CD4-positive, alpha-beta memory T cell (primary cell): Measurements from ENCODE around the gene ZMYND11. TPM values are rescaled to one million over a fixed set of nuclear protein-coding genes. Genes with fewer than 3 reads are reported as not detected.

ENCODE experiments used
- CTCF ChIA-PET: fragments of 350-600 bp; sonication (Branson Sonifier 250); formaldehyde crosslinking; loops from one replicate; lab custom pipeline; 2021; ENCODE audit warnings: inconsistent platforms; ENCODE audit not compliant: partially characterized antibody; lab: Charles Lee
- POLR2A ChIA-PET: fragments of 350-600 bp; sonication (Branson Sonifier 250); formaldehyde crosslinking; loops from one replicate; lab custom pipeline; 2021; ENCODE audit not compliant: partially characterized antibody; lab: Charles Lee
- DNase-seq, 5 donors: peaks; one replicate each; pipeline versions ENCODE4 v3.0.0 to v3.0.0-alpha.2; 2020 to 2022; ENCODE audit warnings: mixed read lengths in 1 of 5
- H3K27ac ChIP-seq: one replicate; pipeline ENCODE4 v1.7.0; 2013; ENCODE audit warnings: low read depth, low read length
- H3K27me3 ChIP-seq: 2 replicates; pipeline ENCODE4 v1.7.0; 2013; ENCODE audit warnings: mild to moderate bottlenecking, low read length, moderate library complexity; ENCODE audit not compliant: insufficient read depth
- H3K36me3 ChIP-seq: 2 replicates; pipeline ENCODE4 v1.7.0; 2013; ENCODE audit warnings: mild to moderate bottlenecking, low read length, moderate library complexity; ENCODE audit not compliant: insufficient read depth
- H3K4me1 ChIP-seq: 2 replicates; pipeline ENCODE4 v1.7.0; 2013; ENCODE audit warnings: mild to moderate bottlenecking, low read length, moderate library complexity; ENCODE audit not compliant: insufficient read depth
- H3K4me3 ChIP-seq, 2 donors: one replicate each; pipeline ENCODE4 v1.7.0; 2013; ENCODE audit warnings: low read length in 2 of 2, mild to moderate bottlenecking in 1 of 2
- H3K9me3 ChIP-seq, 2 donors: one replicate each; pipeline ENCODE4 v1.7.0; 2013; ENCODE audit warnings: low read length in 2 of 2, control low read depth in 1 of 2; ENCODE audit not compliant: control insufficient read depth in 1 of 2
- H3K27ac Mint-ChIP-seq, 7 donors: one replicate each; pipeline ENCODE4 v1.8.0; 2020 to 2021; ENCODE audit warnings: mixed read lengths in 7 of 7, mild to moderate bottlenecking in 6 of 7, inconsistent platforms in 3 of 7, moderate library complexity in 3 of 7
- H3K27me3 Mint-ChIP-seq, 2 donors: one replicate each; pipeline ENCODE4 v1.8.0; 2020 to 2021; ENCODE audit warnings: mixed read lengths in 2 of 2
- H3K36me3 Mint-ChIP-seq, 2 donors: one replicate each; pipeline ENCODE4 v1.8.0; 2020 to 2021; ENCODE audit warnings: mixed read lengths in 2 of 2, inconsistent platforms in 1 of 2, mild to moderate bottlenecking in 1 of 2
- H3K4me1 Mint-ChIP-seq, 4 donors: one replicate each; pipeline ENCODE4 v1.8.0; 2020 to 2021; ENCODE audit warnings: mixed read lengths in 4 of 4, mild to moderate bottlenecking in 1 of 4
- H3K4me3 Mint-ChIP-seq, 8 donors: one replicate each; pipeline ENCODE4 v1.8.0; 2020 to 2021; ENCODE audit warnings: mixed read lengths in 8 of 8, mild to moderate bottlenecking in 7 of 8, moderate library complexity in 6 of 8, inconsistent platforms in 3 of 8
- H3K9me3 Mint-ChIP-seq, 8 donors: one replicate each; pipeline ENCODE4 v1.8.0; 2020 to 2021; ENCODE audit warnings: mixed read lengths in 8 of 8, mild to moderate bottlenecking in 5 of 8, inconsistent platforms in 3 of 8, moderate library complexity in 1 of 8
- intact Hi-C: fragments of 100-400 bp; cut with micrococcal nuclease; formaldehyde crosslinking; loops from one replicate; pipeline ENCODE4 v1.15.1; 2023
- polyA plus RNA-seq, 2 donors: library from polyadenylated mRNA; unstranded; fragments of 300-500 nt; fragmentation: Illumina TruSeq; gene quantifications; one replicate each; pipeline ENCODE4 v1.2.3, GENCODE V29; 2021
- total RNA-seq, 2 experiments: library from RNA; stranded (reverse); gene quantifications; one replicate each; pipeline ENCODE4 v1.2.3, GENCODE V29; 2021

ZMYND11 gene
- total and polyA plus RNA-seq, 4 experiments from 2014 or later = 26.6 to 63.2 (median 52.1) TPM

- Histone ChIP-seq H3K4me1 (no peaks in the 10 kb centered on the region), H3K4me3 (no peak overlapping the region), H3K9me3 (no peaks in the 10 kb centered on the region), H3K36me3 (no peaks in the 10 kb centered on the region), H3K27me3 (no peaks in the 10 kb centered on the region), H3K27ac (no peak overlapping the region)
- no peak for DNase-seq
- Mint-ChIP-seq H3K36me3 (peaks cover 31 to 43% of the 10 kb centered on the region in 2 donors), H3K4me1 (peaks cover 0 to 21% (median 7%) of the 10 kb centered on the region in 4 donors), H3K27ac (peak overlapping the region in 2 of 7 donors; percentile 2 to 28), H3K4me3 (no peak overlapping the region), H3K9me3 (no peaks in the 10 kb centered on the region), H3K27me3 (no peaks in the 10 kb centered on the region)
- CTCF ChIA-PET = no interaction called here
- intact Hi-C loops = no loop called here
- POLR2A ChIA-PET = no interaction called here
Measured at GRCh38 chr10:190216-190615, 55.0 kb downstream of the ZMYND11 start.

GRCh38 chr10:191703-192518 is 56.7 kb downstream of the ZMYND11 start:
- Histone ChIP-seq H3K4me3 (no peak overlapping the region), H3K36me3 (no peaks in the 10 kb centered on the region), H3K4me1 (no peaks in the 10 kb centered on the region), H3K27ac (no peak overlapping the region), H3K27me3 (no peaks in the 10 kb centered on the region), H3K9me3 (no peaks in the 10 kb centered on the region)
- CTCF ChIA-PET = interaction anchor here (0.6 kb wide), 1 partner anchor 29 kb away, joined by 3 read pairs; no protein-coding TSS in a partner anchor
- Mint-ChIP-seq H3K27me3 (no peaks in the 10 kb centered on the region), H3K4me1 (peaks cover 0 to 20% (median 8%) of the 10 kb centered on the region in 4 donors), H3K27ac (peak overlapping the region in 2 of 7 donors; percentile 14 to 15), H3K36me3 (peaks cover 37 to 42% of the 10 kb centered on the region in 2 donors), H3K4me3 (no peak overlapping the region), H3K9me3 (no peaks in the 10 kb centered on the region)
- intact Hi-C loops = no loop called here
- POLR2A ChIA-PET = no interaction called here
- no peak for DNase-seq

- H3K4me1 Mint-ChIP-seq = peaks cover 0 to 16% (median 6%) of the 10 kb centered on the region in 4 donors
- no peak overlapping the region for H3K27ac ChIP-seq
- H3K27ac Mint-ChIP-seq = no peak overlapping the region
- no peaks in the 10 kb centered on the region for H3K9me3 Mint-ChIP-seq
- H3K36me3 ChIP-seq = no peaks in the 10 kb centered on the region
- DNase-seq = no peak
- peaks cover 32 to 34% of the 10 kb centered on the region in 2 donors for H3K36me3 Mint-ChIP-seq
- ChIA-PET POLR2A (no interaction called here), CTCF (no interaction called here)
- H3K4me3 Mint-ChIP-seq = no peak overlapping the region
- no peaks in the 10 kb centered on the region for H3K27me3 ChIP-seq
- intact Hi-C loops = no loop called here
- no peaks in the 10 kb centered on the region for H3K27me3 Mint-ChIP-seq
- no peaks in the 10 kb centered on the region for H3K4me1 ChIP-seq
- H3K4me3 ChIP-seq = no peak overlapping the region
- H3K9me3 ChIP-seq = no peaks in the 10 kb centered on the region
Measured at GRCh38 chr10:194281-194680, 59.0 kb downstream of the ZMYND11 start.

- ChIA-PET CTCF (no interaction called here), POLR2A (no interaction called here)
- no peak overlapping the region for H3K4me3 Mint-ChIP-seq
Measured at GRCh38 chr10:200405-200804, 65.2 kb downstream of the ZMYND11 start.

GRCh38 chr10:201328-201771 is 66.1 kb downstream of the ZMYND11 start:
- intact Hi-C loops = no loop called here
- no peaks in the 10 kb centered on the region for H3K9me3 ChIP-seq
- no peak for DNase-seq
- no peak overlapping the region for H3K4me3 ChIP-seq
- Mint-ChIP-seq H3K36me3 (peaks cover 7 to 12% of the 10 kb centered on the region in 2 donors), H3K27me3 (no peaks in the 10 kb centered on the region), H3K27ac (peak overlapping the region in 3 of 7 donors; percentile 71 to 84 (median 81)), H3K9me3 (peaks cover 0 to 2% (median 0%) of the 10 kb centered on the region in 8 donors), H3K4me3 (no peak overlapping the region), H3K4me1 (peaks cover 8 to 25% (median 13%) of the 10 kb centered on the region in 4 donors)
- H3K4me1 ChIP-seq = no peaks in the 10 kb centered on the region
- H3K36me3 ChIP-seq = no peaks in the 10 kb centered on the region
- POLR2A ChIA-PET = no interaction called here
- H3K27me3 ChIP-seq = no peaks in the 10 kb centered on the region
- CTCF ChIA-PET = no interaction called here
- H3K27ac ChIP-seq = no peak overlapping the region

More at GRCh38 chr10:200405-200804, 65.2 kb downstream of the ZMYND11 start:
- Mint-ChIP-seq H3K9me3 (peaks cover 0 to 2% (median 0%) of the 10 kb centered on the region in 8 donors), H3K27ac (no peak overlapping the region), H3K4me1 (peaks cover 9 to 25% (median 12%) of the 10 kb centered on the region in 4 donors), H3K27me3 (no peaks in the 10 kb centered on the region), H3K36me3 (peaks cover 5 to 15% of the 10 kb centered on the region in 2 donors)
- Histone ChIP-seq H3K4me3 (no peak overlapping the region), H3K36me3 (no peaks in the 10 kb centered on the region), H3K9me3 (no peaks in the 10 kb centered on the region), H3K27ac (no peak overlapping the region), H3K27me3 (no peaks in the 10 kb centered on the region), H3K4me1 (no peaks in the 10 kb centered on the region)
- intact Hi-C loops = no loop called here
- DNase-seq = no peak

GRCh38 chr10:208616-209015 is 73.4 kb downstream of the ZMYND11 start:
- H3K36me3 Mint-ChIP-seq = peaks cover 24 to 28% of the 10 kb centered on the region in 2 donors
- H3K27ac ChIP-seq = no peak overlapping the region
- H3K9me3 ChIP-seq = no peaks in the 10 kb centered on the region
- no peak overlapping the region for H3K27ac Mint-ChIP-seq
- H3K27me3 Mint-ChIP-seq = no peaks in the 10 kb centered on the region
- intact Hi-C loops = no loop called here
- H3K4me1 ChIP-seq = no peaks in the 10 kb centered on the region
- POLR2A ChIA-PET = no interaction called here
- CTCF ChIA-PET = no interaction called here
- no peak overlapping the region for H3K4me3 Mint-ChIP-seq
- peaks cover 0 to 2% (median 0%) of the 10 kb centered on the region in 8 donors for H3K9me3 Mint-ChIP-seq
- no peaks in the 10 kb centered on the region for H3K27me3 ChIP-seq
- no peaks in the 10 kb centered on the region for H3K36me3 ChIP-seq
- DNase-seq = no peak
- H3K4me3 ChIP-seq = no peak overlapping the region
- peaks cover 3 to 10% (median 4%) of the 10 kb centered on the region in 4 donors for H3K4me1 Mint-ChIP-seq

GRCh38 chr10:209357-209756 is 74.1 kb downstream of the ZMYND11 start:
- peaks cover 0 to 10% (median 3%) of the 10 kb centered on the region in 4 donors for H3K4me1 Mint-ChIP-seq
- H3K36me3 Mint-ChIP-seq = peaks cover 24 to 28% of the 10 kb centered on the region in 2 donors

More at GRCh38 chr10:209357-209756, 74.1 kb downstream of the ZMYND11 start:
- DNase-seq = no peak
- H3K4me3 ChIP-seq = no peak overlapping the region
- H3K4me1 ChIP-seq = no peaks in the 10 kb centered on the region
- no peak overlapping the region for H3K27ac ChIP-seq
- Mint-ChIP-seq H3K4me3 (no peak overlapping the region), H3K27ac (peak overlapping the region in 1 of 7 donors; percentile 18), H3K27me3 (no peaks in the 10 kb centered on the region), H3K9me3 (peaks cover 0 to 2% (median 0%) of the 10 kb centered on the region in 8 donors)
- no peaks in the 10 kb centered on the region for H3K36me3 ChIP-seq
- no peaks in the 10 kb centered on the region for H3K9me3 ChIP-seq
- POLR2A ChIA-PET = interaction anchor here (0.6 kb wide), 1 partner anchor 28 kb away, joined by 3 read pairs; no protein-coding TSS in a partner anchor
- CTCF ChIA-PET = no interaction called here
- H3K27me3 ChIP-seq = no peaks in the 10 kb centered on the region
- intact Hi-C loops = no loop called here
